Stimulated activated CD4-positive, alpha-beta T cell treated with anti-CD3 and anti-CD28 coated beads, Interleukin-12 subunit alpha, Interleukin-12 subunit beta, amount 100 ng/mL, for 24 hours (primary cell): ENCODE results near the gene HDAC4.
"Not testable (repeated sequence)": the region's sequence is repeated elsewhere in the genome, so short reads cannot be mapped to it uniquely, and the experiment has no call there.

Source experiments
- DNase-seq, 2 experiments: peaks; one replicate each; pipeline ENCODE4 v3.0.0-alpha.2; 2020; ENCODE audit warnings: low read depth in 2 of 2

HDAC4 gene

GRCh38 chr2:239086325-239087020 lies 314.3 kb downstream of the HDAC4 start:
- DNase-seq: no peak

- DNase-seq: no peak
Measured at GRCh38 chr2:239085201-239085992, 315.4 kb downstream of the HDAC4 start.

GRCh38 chr2:239084007-239084406 lies 316.8 kb downstream of the HDAC4 start:
- DNase-seq: no peak

GRCh38 chr2:239082425-239082824 lies 318.4 kb downstream of the HDAC4 start:
- no peak for DNase-seq

- no peak for DNase-seq
Measured at GRCh38 chr2:239081622-239082021, 319.2 kb downstream of the HDAC4 start.

- no peak for DNase-seq
Measured at GRCh38 chr2:239081046-239081445, 319.8 kb downstream of the HDAC4 start.

- DNase-seq: no peak
Measured at GRCh38 chr2:239079671-239080294, 321.0 kb downstream of the HDAC4 start.

GRCh38 chr2:239078128-239078924 lies 322.5 kb downstream of the HDAC4 start:
- no peak for DNase-seq

- DNase-seq: no peak
Measured at GRCh38 chr2:239077260-239077659, 323.6 kb downstream of the HDAC4 start.

GRCh38 chr2:239075918-239076758 lies 324.7 kb downstream of the HDAC4 start:
- no peak for DNase-seq

- DNase-seq: no peak
Measured at GRCh38 chr2:239073745-239074530, 326.9 kb downstream of the HDAC4 start.

- no peak for DNase-seq
Measured at GRCh38 chr2:239073270-239073669, 327.6 kb downstream of the HDAC4 start.

GRCh38 chr2:239072786-239073185 lies 328.0 kb downstream of the HDAC4 start:
- DNase-seq: no peak

- no peak for DNase-seq
Measured at GRCh38 chr2:239070466-239070865, 330.4 kb downstream of the HDAC4 start.

GRCh38 chr2:239069362-239070333 lies 331.2 kb downstream of the HDAC4 start:
- DNase-seq: not testable (repeated sequence)

GRCh38 chr2:239068411-239068810 lies 332.4 kb downstream of the HDAC4 start:
- no peak for DNase-seq

GRCh38 chr2:239067196-239067865 lies 333.5 kb downstream of the HDAC4 start:
- DNase-seq: no peak

- no peak for DNase-seq
Measured at GRCh38 chr2:239066597-239066996, 334.2 kb downstream of the HDAC4 start.
